ENCODE measurements around the gene SIL1.

- TF ChIP-seq CTCF (IDR thresholded peaks at IDR 0.05; ENCODE audit: insufficient read depth, low read depth, low read length) (no peak), EZH2 (IDR thresholded peaks at IDR 0.05; ENCODE audit: insufficient read depth, low read length) (no peak)
Observed at GRCh38 chr5:138898742-138899141, 299.4 kb downstream of the SIL1 start.
